BE2C (cell line): ENCODE data around the gene IQCE.
A peak's percentile ranks its signal among the peaks of the same experiment; 100 is the strongest.

Experiments used
- DNase-seq: peaks from one replicate; pipeline ENCODE4 v3.0.0-alpha.2; 2020
- H3K27me3 ChIP-seq: fragments of 250-450 bp; sonication (Bioruptor Pico); 2 replicates; pipeline ENCODE4 v1.5.1; 2020; ENCODE audit warnings: mild to moderate bottlenecking
- H3K36me3 ChIP-seq: fragments of 250-450 bp; sonication (Bioruptor Pico); 2 replicates; pipeline ENCODE4 v1.5.1; 2020; ENCODE audit warnings: mild to moderate bottlenecking
- H3K4me1 ChIP-seq: fragments of 250-450 bp; sonication (Bioruptor Pico); 2 replicates; pipeline ENCODE4 v1.5.1; 2020
- H3K4me3 ChIP-seq: 2 replicates; pipeline ENCODE4 v1.5.1; 2011; ENCODE audit warnings: low read depth, low read length
- H3K9me3 ChIP-seq: fragments of 250-450 bp; sonication (Bioruptor Pico); 2 replicates; pipeline ENCODE4 v1.5.1; 2020
- CTCF ChIP-seq: IDR thresholded peaks from 2 replicates; pipeline ENCODE4 v1.5.1; 2012; ENCODE audit warnings: mild to moderate bottlenecking, low read depth, low read length

The IQCE gene

GRCh38 chr7:2520131-2520760 is 38.5 kb upstream of the IQCE start:
- Histone ChIP-seq H3K27me3 (no peaks in the 10 kb centered on the region), H3K36me3 (peaks cover under 1% of the 10 kb centered on the region; the same call in 1 of the 2 replicates), H3K4me1 (peaks cover 42% of the 10 kb centered on the region), H3K4me3 (peak overlapping the region; percentile 62), H3K9me3 (no peaks in the 10 kb centered on the region)
- TF ChIP-seq CTCF = peak; percentile 18; the same call in 1 of the 2 replicates
- DNase-seq = peak; percentile 68

- no peak for TF ChIP-seq CTCF
- Histone ChIP-seq H3K9me3 (no peaks in the 10 kb centered on the region), H3K4me1 (peaks cover 42% of the 10 kb centered on the region), H3K4me3 (peak overlapping the region; percentile 62), H3K27me3 (no peaks in the 10 kb centered on the region), H3K36me3 (peaks cover 6% of the 10 kb centered on the region)
- DNase-seq = no peak
These were observed 38.0 kb upstream of the IQCE start for GRCh38 chr7:2520761-2521290.

- Histone ChIP-seq H3K9me3 (no peaks in the 10 kb centered on the region), H3K36me3 (peaks cover 11% of the 10 kb centered on the region), H3K27me3 (no peaks in the 10 kb centered on the region), H3K4me3 (no peak overlapping the region; the same call in 1 of the 2 replicates), H3K4me1 (peaks cover 39% of the 10 kb centered on the region)
- TF ChIP-seq CTCF = no peak
- DNase-seq = no peak
These were observed 37.4 kb upstream of the IQCE start for GRCh38 chr7:2521341-2521745.

GRCh38 chr7:2521952-2522591 is 36.7 kb upstream of the IQCE start:
- DNase-seq = no peak
- no peak overlapping the region for H3K4me3 ChIP-seq

GRCh38 chr7:2522780-2523433 is 35.9 kb upstream of the IQCE start:
- TF ChIP-seq CTCF = no peak
- Histone ChIP-seq H3K27me3 (no peaks in the 10 kb centered on the region), H3K4me1 (peaks cover 36% of the 10 kb centered on the region), H3K36me3 (peaks cover 23% of the 10 kb centered on the region), H3K9me3 (no peaks in the 10 kb centered on the region), H3K4me3 (0 out of 2 replicates have a peak overlapping the region, but pooled peaks have one; percentile 16)
- DNase-seq = peak; percentile 65

More at GRCh38 chr7:2521952-2522591, 36.7 kb upstream of the IQCE start:
- no peak; the same call in 1 of the 2 replicates for TF ChIP-seq CTCF
- Histone ChIP-seq H3K36me3 (peaks cover 18% of the 10 kb centered on the region), H3K4me1 (peaks cover 37% of the 10 kb centered on the region), H3K9me3 (no peaks in the 10 kb centered on the region), H3K27me3 (no peaks in the 10 kb centered on the region)
